Stimulated activated CD8-positive, alpha-beta memory T cell treated with anti-CD3 and anti-CD28 coated beads, Interleukin-7, amount 100 ng/mL, for 48 hours (primary cell): ENCODE data around the gene AVPR2.
A peak's percentile ranks its signal among the peaks of the same experiment; 100 is the strongest.

Source experiments
- DNase-seq, 2 donors: peaks; one replicate each; pipeline ENCODE4 v3.0.0-alpha.2; 2020; ENCODE audit warnings: low read depth in 1 of 2; ENCODE audit errors: extremely low read depth in 1 of 2

Gene AVPR2

DNA sequence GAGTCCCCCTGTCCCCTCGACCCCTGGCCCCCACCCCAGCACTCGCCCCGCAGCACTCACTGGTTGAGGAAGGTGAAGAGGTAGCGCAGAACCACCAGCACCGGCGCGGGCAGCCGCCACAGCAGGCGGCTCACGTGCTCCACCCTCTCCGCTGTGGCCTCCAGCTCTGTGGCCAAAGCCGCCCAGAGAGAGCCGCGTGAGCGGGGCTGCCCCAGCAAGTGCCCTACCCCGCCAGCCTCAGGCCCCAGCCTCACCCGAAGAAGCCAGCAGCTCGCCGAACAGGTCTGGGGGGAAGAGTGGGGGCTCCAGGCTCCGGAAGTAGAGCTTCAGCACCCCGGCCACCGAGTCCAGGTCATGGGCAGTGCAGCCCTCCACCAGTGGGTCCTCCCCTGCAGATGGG lies 6.0 kb downstream of the AVPR2 start:
- DNase-seq = no peak

DNA sequence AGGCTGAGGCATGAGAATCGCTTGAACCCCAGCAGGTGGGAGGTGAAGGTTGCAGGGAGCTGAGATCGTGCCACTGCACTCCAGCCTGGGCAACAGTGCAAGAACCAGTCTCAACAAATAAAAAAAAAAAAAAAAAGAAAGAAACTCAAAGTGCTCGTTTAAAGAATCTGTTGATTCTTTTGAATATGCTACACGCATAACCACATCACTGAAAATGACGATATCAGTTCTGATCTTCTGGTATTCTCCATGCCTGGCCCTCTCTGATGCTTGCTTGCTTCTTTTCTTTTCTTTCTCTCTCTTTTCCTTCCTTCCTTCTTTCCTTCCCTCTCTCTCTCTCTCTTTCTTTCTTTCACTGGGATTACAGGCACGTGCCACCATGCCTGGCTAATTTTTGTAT lies 7.3 kb downstream of the AVPR2 start:
- no peak for DNase-seq

DNA sequence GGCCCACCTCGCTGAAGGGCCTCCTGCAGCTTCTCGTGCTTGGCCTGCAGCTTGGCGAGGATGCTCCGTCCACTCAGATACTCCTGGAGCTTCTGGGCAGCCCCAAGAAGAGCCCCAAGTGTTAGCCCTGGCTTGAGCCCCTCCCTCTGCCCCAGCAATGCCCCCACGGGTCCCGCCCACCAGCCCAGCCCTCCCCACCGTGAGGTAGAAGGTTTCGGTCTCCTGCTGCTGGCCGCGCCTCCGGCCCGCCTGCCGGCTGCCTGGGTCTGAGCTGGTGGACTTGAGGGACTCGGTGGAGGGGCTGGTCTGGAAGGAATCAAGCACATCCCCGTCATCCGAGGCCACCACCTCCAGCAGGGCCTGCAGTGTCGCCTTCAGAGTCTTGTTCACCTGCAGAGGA lies 8.7 kb downstream of the AVPR2 start:
- DNase-seq = no peak

DNA sequence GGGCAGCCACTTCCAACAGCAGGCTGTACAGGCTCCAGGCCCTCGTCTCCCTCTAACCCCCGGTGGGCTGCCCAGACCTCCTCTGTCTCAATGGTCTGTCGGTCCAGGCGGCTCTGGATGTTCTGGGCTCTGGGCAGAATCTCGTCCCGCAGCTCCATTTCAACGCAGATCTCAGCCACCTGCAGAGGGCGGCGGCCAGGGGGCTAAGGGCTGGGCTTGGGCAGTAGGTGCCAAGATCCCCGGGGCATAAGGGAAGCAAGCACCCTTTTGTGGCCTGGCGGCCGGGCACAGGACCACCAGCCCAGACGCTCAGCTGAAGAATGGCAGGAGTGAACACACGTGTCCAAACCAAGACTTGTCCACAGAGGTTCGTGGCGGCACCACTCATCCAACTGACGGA lies 9.2 kb downstream of the AVPR2 start:
- no peak for DNase-seq

DNA sequence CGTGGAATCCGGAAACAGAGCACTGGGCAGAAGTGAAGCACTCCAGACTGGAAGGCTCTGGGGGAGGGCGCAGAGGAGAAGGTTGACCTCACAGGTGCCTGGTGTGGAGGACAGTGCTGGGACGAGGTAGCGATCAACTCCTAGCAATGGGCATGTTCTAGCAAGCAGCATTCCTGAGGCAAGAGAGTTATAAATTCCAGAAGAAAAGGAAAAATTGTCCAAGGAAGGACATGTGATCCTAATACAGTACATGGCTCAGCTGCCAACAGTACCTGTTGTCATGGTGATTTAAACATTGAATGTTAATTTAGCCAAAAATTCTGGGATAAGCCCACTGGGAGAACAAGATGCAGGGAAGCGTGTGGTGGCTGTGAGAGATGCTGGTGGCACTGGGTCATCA lies 13.4 kb downstream of the AVPR2 start:
- no peak for DNase-seq

DNA sequence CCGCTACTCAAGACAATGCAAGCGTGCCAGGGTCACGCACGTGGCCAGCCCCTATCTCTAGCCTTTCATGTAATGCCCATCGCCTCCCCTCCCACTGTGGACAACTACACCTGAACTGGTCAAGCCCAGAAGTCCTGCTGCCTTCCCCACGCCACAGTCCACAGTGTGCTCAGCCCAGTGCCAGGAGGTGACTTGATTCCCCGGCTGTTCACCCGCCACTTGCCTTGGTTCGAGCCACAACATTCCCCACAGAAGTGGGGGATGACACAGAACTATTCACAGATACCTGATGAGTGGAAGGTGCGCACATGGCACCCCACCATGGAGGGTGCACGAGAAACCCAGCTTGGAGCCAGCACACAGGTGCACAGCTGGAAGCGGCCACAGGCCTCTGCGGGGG lies 14.8 kb downstream of the AVPR2 start:
- no peak for DNase-seq

DNA sequence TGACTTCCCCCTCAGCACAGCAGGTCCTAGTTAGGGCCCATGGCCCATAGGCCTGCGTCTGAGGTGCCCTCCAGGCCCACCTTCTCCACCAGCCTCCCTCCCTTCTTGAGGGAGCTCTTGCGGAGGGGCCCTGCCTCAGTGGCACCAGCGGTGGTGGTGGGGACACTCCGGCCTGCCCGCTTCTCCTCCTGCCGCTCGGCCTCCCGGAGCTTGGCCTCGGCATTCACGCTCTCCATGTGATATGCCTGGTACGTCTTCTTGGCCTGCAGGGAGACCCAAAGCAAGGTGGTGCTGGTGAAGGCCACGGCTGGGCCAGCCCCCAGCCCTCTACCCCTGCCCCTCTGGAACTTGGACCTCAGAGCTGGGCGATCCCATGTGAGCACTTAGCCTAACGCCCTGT lies 16.1 kb downstream of the AVPR2 start:
- DNase-seq = no peak

DNA sequence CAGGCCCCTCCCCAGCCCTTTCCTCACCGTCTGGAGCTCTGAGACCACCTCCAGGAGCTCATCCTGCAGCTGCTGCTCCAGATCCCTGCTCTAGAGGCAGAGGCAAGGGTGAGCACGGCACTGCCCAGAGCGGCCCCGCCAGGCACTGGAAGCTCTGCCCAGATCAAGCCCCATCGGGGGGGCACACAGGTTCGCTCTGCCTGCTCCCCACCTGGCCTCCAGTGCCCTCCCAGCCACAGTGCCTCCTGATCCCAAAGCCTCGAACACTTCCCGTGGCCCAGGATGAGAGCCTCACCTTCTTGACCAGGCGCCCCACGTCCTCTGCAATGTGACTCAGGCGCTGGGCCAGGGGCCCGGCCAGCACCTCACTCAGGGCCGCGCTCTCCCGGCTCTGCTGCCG lies 16.6 kb downstream of the AVPR2 start:
- DNase-seq = no peak

DNA sequence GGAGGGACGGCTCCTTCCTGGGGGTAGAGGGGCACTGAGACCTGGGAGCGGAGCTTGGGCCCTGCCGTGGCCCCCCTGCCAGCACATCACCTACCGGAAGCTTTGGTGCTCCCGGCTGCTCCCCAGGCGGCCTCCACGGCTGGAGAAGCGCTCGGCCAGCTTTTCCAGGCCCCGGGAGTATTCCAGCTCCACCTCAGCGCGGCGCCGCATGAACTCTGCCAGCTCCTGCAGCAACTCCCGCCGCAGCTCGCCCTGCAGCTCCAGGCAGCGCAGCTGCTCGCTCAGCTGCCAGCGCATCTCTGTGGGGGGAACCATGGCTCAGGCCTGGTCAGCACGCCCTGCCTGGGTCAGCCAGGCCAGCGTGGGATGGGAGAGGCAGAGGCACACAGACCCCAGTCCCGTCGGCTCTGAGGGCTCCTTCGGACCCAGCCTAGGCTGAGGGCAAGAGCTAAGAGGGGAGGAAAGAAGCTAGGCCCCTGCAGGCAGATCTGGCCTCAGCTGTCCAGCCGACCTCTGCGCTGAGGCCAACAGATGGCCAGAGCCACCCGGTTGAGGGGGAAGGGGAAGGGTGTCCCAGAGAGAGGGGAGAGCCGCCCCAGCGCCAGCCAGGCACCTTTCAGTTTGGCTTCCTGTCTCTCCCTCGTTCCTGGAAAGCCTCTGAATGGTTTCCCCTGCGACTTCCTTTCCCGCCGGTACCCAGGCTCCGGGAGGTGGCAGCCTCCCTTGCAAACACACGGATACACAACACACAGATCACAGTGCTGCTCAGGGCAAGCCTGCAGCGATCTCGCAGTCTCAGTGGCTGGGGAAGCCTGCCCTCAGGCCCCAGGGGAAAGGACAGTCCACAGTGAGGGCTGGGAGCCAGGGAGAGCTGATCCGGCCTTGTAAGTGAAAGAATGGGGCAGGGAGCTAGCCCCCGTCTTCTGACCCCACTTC lies 17.3 kb downstream of the AVPR2 start:
- no peak for DNase-seq

DNA sequence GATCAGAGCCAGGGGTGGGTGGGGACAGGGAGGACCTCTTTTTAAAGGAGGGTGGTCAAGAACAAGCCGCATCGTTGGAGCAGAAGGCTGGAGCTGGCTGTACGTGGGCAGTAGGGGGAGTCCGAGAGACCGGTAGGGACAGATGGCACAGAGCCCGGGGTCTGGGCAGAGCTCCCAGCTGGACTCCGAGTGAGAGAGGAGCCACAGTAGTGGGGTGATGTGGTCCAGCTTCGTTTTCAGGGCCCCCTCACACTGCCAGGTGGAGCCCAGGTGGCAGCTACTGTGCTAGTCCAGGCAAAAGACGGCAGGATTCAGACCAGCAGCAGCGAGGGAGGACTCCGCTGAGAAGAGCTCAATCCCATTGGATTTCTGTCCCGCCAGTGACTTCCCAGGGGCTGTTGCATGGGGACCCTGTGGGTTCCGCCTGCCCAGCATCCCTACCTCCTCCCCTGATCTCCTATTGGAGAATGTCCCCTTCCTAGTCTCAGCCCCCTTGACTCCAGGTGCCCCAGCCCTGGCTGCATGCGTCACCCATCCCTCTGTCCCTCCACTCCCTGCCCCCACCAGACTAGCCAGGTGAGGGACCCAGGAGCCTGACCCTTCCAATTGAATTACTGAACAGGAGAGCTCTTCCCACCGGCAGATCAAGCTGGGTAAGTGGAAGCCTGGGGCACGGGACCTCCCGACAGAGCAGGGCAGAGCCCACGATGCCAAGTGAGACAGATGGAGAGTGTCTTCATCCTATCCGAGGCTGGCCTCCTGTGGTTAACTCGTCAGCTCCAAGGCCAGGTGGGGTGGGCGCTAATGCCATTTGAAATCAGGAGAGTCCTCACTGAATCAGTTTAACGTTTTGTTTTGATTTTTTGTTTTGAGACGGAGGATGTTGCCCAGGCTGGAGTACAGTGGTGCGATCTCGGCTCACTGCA lies 18.7 kb downstream of the AVPR2 start:
- no peak for DNase-seq

DNA sequence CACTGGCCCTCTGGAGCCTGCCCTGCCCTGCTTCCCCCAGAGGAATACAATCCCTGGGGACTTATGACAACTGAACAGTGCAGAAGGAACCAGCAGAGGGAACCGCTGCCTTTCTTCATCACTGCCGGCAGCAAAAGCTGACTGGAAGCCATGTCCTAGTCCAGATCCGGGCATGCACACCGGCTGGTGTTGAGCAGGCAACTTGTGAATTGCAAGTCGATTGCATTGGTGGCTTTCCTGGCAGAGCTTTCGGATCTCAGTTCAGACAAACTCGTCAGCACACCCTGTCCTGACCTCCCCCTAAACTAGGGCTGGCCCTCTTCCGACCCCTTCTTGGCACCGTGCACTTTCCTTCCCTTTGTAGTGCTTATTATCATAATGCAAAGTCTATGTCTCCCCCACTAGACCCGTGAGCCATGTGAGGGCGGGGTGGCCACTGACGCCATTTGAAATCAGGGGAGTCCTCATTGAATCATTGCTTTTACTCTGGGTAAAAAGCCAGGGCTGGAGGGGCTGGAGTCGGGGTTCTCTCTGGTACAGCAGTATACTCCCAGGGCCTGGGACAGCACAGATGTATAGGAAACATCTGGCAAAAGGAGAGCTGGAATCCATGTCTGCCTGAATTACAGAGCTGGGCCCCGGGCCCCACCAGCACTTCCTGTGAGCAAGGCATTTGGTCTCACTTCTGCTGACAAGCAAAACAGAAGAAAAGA lies 19.8 kb downstream of the AVPR2 start:
- no peak for DNase-seq

DNA sequence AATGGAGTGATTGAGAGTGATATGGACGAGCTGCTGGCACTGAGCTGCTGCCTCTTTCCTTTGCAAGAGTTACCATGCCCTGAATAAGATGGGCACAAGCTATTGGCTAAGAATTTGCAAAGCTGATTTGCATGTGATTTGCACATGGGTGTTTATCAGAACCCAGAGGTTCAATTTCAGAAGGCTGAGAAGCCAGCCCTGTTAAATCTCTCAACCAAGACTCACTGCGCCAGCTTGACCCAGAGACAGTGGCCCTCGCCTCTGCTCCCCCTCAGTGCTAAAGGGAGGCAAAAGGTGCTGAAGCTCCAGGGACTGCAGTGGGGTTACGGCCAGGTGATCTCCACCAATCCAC lies 20.9 kb downstream of the AVPR2 start:
- DNase-seq = no peak

DNA sequence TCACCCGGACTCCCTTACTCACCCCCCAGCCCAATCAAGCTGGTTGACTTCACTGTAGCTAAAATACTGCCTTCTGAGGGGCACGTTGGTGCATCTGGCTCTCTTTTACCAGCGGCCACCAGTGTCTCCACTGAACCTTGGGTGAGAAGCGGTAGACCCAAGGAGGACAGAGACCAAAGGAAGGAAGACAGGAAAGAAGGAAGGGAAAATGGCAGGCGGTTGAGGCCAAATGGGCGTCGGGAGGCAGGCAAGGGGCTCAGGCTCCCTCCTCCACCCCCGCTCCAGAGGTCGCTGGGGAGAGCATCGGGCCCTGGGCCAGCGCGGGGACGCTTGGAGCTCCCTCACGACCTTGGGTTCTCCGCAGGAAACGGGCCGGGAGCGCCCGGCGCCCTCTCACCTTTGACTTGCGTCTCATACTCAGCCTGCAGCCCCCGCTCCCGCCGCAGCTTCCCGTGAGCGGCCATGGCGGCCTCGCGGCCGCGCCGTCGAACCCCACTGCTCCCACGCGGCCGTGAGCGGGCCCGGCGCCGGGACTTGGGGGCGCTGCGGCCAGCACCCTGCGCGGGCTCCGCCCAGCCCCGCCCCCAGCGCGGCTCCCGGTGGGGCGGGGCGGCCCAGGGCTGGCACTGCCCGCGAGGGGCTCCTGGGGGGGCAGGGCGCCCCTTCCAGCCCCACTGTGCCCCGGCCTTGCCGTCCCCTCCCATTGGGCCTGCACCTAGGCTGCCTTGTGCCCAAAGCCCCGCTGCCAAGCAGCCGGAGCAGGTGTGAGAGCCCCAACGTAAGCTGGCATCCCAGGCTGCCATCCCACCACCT lies 21.5 kb downstream of the AVPR2 start, which contains the start of gene ARHGAP4:
Gene ARHGAP4 (minus strand): TSS at position 526 of the 813 bp plus-strand sequence. CDS start 62 bp downstream, at position 464.
- DNase-seq = peak in 1 of 2 donors; percentile 50

DNA sequence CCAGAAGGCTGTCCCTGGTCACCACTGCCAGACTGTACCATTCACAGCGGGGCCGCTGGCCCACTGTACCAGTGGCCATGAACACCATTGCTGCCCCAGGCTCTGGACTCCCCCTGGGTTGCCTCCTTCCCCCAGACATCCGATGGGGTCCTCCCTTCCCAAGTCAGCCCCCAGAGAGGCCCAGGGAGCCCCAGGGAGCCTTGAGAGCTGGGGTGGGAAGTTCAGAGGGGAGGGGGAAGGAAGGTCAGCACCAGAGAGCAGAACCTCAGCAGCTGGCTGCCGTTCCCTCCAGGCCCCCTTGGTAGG lies 22.0 kb downstream of the AVPR2 start:
- DNase-seq = no peak

DNA sequence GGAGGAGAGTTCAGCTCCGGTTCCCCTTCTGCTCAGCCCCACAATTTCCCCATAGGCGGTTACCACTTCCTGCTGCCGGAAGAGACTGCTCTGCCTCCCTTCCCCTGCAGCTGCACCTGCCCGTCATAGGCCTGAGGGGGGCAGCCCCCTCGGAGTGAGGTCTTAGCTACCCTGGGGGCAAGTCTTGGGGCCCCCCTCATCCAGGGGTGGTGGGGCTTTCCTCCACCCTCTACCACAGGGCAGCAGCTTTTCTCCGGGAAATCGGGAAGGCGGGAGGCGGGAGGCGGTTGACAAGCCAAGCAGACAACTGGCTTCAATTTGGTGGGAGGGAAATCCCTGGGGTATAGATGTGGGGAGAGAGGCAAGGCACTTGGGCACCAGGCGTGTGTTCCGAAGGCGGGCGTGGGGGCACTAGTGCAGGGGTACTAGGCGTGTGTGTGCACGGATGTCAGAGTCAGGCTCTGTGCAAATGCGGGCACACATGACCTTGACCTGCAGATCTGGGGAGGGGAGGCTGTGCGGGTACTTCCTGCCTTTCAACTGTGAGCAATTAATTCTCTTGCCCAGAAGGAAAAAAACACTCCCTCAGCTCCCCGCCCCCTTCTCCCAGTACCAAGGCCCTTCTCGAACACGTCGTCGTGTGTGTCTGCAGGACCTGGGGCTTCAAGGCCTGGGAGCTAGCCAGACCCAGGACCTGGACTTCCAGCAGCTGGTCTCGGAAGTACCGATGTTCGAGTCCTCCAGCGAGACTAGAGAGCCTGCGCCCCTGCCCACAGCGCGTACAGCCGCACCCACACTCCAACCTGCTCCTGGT lies 22.6 kb downstream of the AVPR2 start:
- DNase-seq = peak; percentile 53 to 70

DNA sequence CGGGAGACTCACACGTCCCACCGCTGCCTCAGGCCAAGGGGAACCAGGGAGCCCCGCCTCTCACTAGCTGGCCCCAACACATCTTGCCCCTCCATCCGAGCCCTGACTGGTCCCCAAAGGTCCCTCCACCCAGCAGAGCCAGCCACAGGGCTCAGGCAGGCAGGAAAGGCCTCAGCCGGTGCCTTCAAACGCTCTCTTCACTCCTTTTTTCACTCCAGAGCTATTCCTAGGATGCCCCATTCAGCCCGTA lies 23.1 kb downstream of the AVPR2 start:
- DNase-seq = no peak

DNA sequence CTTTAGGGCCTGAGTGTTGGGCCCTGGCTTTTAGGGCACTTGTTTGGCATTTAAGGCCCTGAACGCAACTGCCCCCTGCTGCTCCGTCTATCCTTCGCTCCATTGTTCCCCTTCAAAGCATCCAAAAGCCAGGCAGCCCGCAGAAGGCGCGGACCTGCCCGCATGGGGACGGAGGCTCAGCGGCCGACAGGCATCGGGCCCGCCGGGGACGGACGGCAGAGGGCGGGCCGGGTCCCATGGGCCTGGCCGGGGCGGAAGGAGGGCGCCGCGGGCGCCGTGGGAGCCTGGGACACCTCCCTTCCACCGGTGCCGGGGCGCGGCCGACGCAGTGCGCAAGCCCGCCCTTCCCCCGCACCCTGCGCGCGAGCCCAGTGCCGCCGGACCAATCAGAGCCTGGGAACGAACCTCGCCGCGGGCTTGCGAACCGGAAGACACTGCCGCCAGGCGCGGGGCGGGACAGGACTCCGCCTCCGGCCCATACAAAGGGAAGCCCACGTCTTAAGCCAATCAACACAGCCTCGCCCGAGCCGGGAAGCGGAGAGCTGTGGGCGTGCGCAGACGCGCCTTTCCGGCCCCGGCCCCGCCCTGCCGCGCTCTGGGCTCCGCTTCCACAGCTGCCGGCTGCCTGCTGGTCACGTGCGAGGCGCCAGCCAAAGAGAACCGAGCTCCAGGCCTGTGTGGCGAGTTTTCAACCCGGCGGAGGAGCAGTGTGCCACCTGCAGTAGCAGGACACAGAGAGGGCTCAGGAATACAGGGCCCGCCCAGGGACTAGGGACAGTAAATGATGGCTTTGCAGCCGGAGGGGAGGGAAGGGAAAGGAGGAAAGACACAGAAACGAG lies 23.7 kb downstream of the AVPR2 start:
- DNase-seq = peak; percentile 85 to 96

DNA sequence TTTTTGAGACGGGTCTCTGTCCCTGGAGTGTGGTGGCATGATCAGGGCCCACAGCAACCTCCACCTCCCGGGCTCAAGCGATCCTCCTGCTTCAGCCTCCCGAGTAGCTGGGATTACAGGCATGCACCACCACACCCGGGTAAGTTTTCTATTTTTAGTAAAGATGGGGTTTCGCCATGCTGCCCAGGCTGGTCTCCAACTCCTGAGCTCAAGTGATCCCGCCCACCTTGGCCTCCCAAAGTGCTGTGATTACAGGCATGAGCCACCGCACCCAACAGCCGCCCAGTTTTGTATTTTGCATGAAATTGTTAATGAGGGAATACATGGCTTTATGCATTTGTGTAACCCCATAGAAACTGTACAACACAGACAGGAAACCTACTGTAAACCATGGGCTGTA lies 24.4 kb downstream of the AVPR2 start:
- no peak for DNase-seq

DNA sequence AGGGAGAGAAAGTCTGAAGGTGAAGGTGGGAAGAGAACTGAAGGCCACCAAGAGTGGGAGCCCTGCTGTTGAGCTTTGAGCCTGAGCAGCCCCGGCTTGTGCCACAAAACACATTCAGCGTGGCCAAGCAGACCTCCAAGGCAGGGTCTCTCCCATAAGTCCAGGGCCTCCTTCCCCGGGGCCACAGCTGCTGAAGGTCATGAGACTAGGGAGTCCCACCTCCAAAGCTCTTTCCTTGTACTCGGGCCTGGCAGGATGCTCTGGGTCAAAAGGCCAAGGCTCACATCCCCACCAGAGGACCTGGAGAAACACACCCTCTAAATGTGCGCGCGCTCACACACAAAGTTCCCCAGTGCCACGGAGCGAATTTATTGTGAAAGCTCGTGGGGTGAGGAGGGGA lies 25.1 kb downstream of the AVPR2 start:
- DNase-seq = no peak
